Vagina (tissue), 2 donors: ENCODE data around the gene AHNAK.

Source experiments
- POLR2A ChIP-seq, 2 donors: fragments of 450-650 bp; IDR thresholded peaks; one replicate each; pipeline ENCODE4 v1.6.1; 2017; ENCODE audit warnings: antibody characterized with exemption in 2 of 2, mild to moderate bottlenecking in 2 of 2, moderate library complexity in 2 of 2
- POLR2AphosphoS5 ChIP-seq, 2 donors: sonication (generic); formaldehyde crosslinking; IDR thresholded peaks; one replicate each; pipeline ENCODE4 v1.9.0; 2017; ENCODE audit warnings: antibody characterized with exemption in 2 of 2, mild to moderate bottlenecking in 2 of 2, low read depth in 1 of 2; ENCODE audit not compliant: insufficient read depth in 1 of 2
- TF ChIP-seq, protein P1 (sequence below), 3 experiments: fragments of 450-650 bp in 2 of 3; fragments of 200-600 bp in 1 of 3; sonication (generic) in 1 of 3; IDR thresholded peaks; one replicate each; pipeline ENCODE4 v1.5.1; 2017 to 2019; ENCODE audit warnings: antibody characterized with exemption in 3 of 3, mild to moderate bottlenecking in 2 of 3, moderate library complexity in 2 of 3

DNA sequence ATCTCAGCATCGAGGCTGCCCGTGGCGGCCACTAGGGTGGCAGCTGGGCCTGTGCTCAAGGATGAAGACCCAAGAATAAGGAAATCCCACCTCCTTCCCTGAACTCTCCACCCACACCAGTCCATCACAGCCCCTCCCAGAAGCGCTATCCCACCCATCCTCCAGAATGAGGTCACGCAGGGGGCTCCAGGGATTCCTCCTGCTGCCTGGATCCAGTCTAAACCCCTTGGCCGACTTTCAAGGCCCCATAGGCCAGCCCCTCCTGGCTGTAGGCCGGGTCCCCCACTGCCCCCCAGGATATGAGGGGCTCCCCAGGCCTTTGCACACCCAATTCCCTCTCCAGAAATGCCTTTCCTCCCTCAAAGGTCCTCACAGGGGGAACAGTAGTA, 146.7 kb downstream of the AHNAK start:
- TF ChIP-seq POLR2A (IDR thresholded peaks at IDR 0.05) (no peak), POLR2AphosphoS5 (IDR thresholded peaks at IDR 0.05; ENCODE audit: insufficient read depth in 1 of 2, low read depth in 1 of 2) (no peak)
- TF ChIP-seq, protein P1, sequence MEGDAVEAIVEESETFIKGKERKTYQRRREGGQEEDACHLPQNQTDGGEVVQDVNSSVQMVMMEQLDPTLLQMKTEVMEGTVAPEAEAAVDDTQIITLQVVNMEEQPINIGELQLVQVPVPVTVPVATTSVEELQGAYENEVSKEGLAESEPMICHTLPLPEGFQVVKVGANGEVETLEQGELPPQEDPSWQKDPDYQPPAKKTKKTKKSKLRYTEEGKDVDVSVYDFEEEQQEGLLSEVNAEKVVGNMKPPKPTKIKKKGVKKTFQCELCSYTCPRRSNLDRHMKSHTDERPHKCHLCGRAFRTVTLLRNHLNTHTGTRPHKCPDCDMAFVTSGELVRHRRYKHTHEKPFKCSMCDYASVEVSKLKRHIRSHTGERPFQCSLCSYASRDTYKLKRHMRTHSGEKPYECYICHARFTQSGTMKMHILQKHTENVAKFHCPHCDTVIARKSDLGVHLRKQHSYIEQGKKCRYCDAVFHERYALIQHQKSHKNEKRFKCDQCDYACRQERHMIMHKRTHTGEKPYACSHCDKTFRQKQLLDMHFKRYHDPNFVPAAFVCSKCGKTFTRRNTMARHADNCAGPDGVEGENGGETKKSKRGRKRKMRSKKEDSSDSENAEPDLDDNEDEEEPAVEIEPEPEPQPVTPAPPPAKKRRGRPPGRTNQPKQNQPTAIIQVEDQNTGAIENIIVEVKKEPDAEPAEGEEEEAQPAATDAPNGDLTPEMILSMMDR (IDR thresholded peaks at IDR 0.05): no peak
